Pancreas (tissue), 10 donors: ENCODE data around the gene LRP3. TPM values are rescaled to one million over a fixed set of nuclear protein-coding genes. Genes with fewer than 3 reads are reported as not detected.

Experiments
- ATAC-seq, 4 donors: fragments of 200-7000 bp; cut with Tn5 transposase; one replicate each; pipeline versions ENCODE4 v1.8.0 to v1.9.1; 2020; ENCODE audit warnings: mild to moderate bottlenecking in 4 of 4, moderate library complexity in 4 of 4
- DNase-seq, 6 donors: peaks; one replicate each; pipeline ENCODE4 v3.0.0-alpha.2; 2020
- FAIRE-seq: peaks from 2 replicates; lab custom pipeline; 2012; peaks lifted over from hg19 to GRCh38; lab: Jason Lieb, UNC
- H3K27ac ChIP-seq, 4 donors: fragments of 200-600 bp; sonication (generic); 1 replicate in 3 of 4; 2 replicates in 1 of 4; pipeline versions ENCODE4 v1.5.0 to v1.8.0; 2020
- H3K27me3 ChIP-seq, 4 donors: fragments of 200-600 bp; one replicate each; pipeline ENCODE4 v1.8.0; 2021
- H3K36me3 ChIP-seq, 3 donors: fragments of 200-600 bp; sonication (generic) in 1 of 3; one replicate each; pipeline versions ENCODE4 v1.5.0 to v1.8.0; 2020 to 2021
- H3K4me1 ChIP-seq, 3 donors: fragments of 200-600 bp; one replicate each; pipeline ENCODE4 v1.8.0; 2021
- H3K4me3 ChIP-seq, 4 donors: fragments of 200-600 bp; sonication (generic) in 2 of 4; one replicate each; pipeline versions ENCODE4 v1.5.0 to v1.8.0; 2020 to 2021
- H3K9me3 ChIP-seq, 4 donors: fragments of 200-600 bp; one replicate each; pipeline ENCODE4 v1.8.0; 2021
- CTCF ChIP-seq, 4 donors: fragments of 200-600 bp; sonication (generic) in 3 of 4; IDR thresholded peaks; one replicate each; pipeline versions ENCODE4 v1.5.0 to v1.8.0; 2021; ENCODE audit warnings: antibody characterized with exemption in 4 of 4
- WGBS, 2 donors: extraction: QIAGEN DNeasy Blood & Tissue Kit; methylation state at CpG; one replicate each; pipeline ENCODE4 v1.1.7; 2013; 5-methylcytosine and 5-hydroxymethylcytosine counted together
- intact Hi-C, 3 donors: fragments of 100-400 bp; cut with DNase I; formaldehyde crosslinking; loops; one replicate each; pipeline versions ENCODE4 v1.11.1 to v1.14.2; 2022
- polyA plus RNA-seq, 2 donors: library from polyadenylated mRNA; stranded (reverse); fragments of 200-250 nt; gene quantifications; one replicate each; pipeline ENCODE4 v1.2.3, GENCODE V29; 2013
- total RNA-seq, 6 donors: library from RNA; stranded (reverse); fragmentation: NEBNext Ultra II Directional in 4 of 6; extraction: Animal tissue kit (Norgen Biotek cat#: 25700) in 4 of 6; gene quantifications; one replicate each; pipeline versions ENCODE4 v1.2.1 to v1.2.4, GENCODE V29; 2021 to 2023
- donor health status: healthy with polysubstance abuse.
- donor health status: DM: no; HTN: no; CAD: no; lungs with moderate emphysema.
- donor health status: DM: no; HTN: no; CAD: no.
- donor health status: control.
- donor health status: control.
- donor health status: Bipolar disorder and iron deficiency.
- donor health status: DM: yes; HTN: yes; CAD: no.
- donor health status: DM: no; HTN: no; CAD: no.
- donor health status: DM: no; HTN: no; CAD: no.
- donor health status: DM: yes; HTN: yes; CAD: no.

LRP3 gene
- total and polyA plus RNA-seq, 8 donors, result 7.2 to 21.0 (median 13.2) TPM

GRCh38 chr19:33203529-33203928 lies 9.4 kb downstream of the LRP3 start:
- WGBS, 2 donors, result 78 to 82% methylated on average over 6 of the region's 6 CpGs
- H3K27me3 ChIP-seq, result no peaks in the 10 kb centered on the region
- no peak overlapping the region for H3K4me3 ChIP-seq
- no peaks in the 10 kb centered on the region for H3K9me3 ChIP-seq
- ATAC-seq (no peak), DNase-seq (peak in 2 of 6 donors; percentile 25 to 57), FAIRE-seq (no peak)
- peaks cover 0 to 19% (median 0%) of the 10 kb centered on the region in 3 donors for H3K36me3 ChIP-seq
- no peak overlapping the region for H3K27ac ChIP-seq
- H3K4me1 ChIP-seq, result no peaks in the 10 kb centered on the region
- no peak for TF ChIP-seq CTCF (IDR thresholded peaks at IDR 0.05)
- intact Hi-C loops, result no loop called here

GRCh38 chr19:33204136-33204973 lies 10.2 kb downstream of the LRP3 start:
- no peak for TF ChIP-seq CTCF (IDR thresholded peaks at IDR 0.05)
- intact Hi-C loops, result no loop called here
- Histone ChIP-seq H3K27me3 (no peaks in the 10 kb centered on the region), H3K4me3 (no peak overlapping the region), H3K36me3 (peaks cover 0 to 19% (median 0%) of the 10 kb centered on the region in 3 donors), H3K4me1 (no peaks in the 10 kb centered on the region), H3K27ac (no peak overlapping the region), H3K9me3 (no peaks in the 10 kb centered on the region)
- DNase-seq (peak in 1 of 6 donors; percentile 71), ATAC-seq (no peak), FAIRE-seq (no peak)
- 88 to 91% methylated on average over 29 to 32 of the region's 32 CpGs for WGBS, 2 donors

- WGBS, 2 donors, result 95 to 96% methylated on average over 27 of the region's 27 CpGs
- ATAC-seq (no peak), DNase-seq (peak in 3 of 6 donors; percentile 22 to 57 (median 55)), FAIRE-seq (no peak)
- H3K4me1 ChIP-seq, result no peaks in the 10 kb centered on the region
- intact Hi-C loops, result no loop called here
- no peaks in the 10 kb centered on the region for H3K27me3 ChIP-seq
- no peak for TF ChIP-seq CTCF (IDR thresholded peaks at IDR 0.05)
- H3K36me3 ChIP-seq, result peaks cover 0 to 19% (median 0%) of the 10 kb centered on the region in 3 donors
- H3K27ac ChIP-seq, result no peak overlapping the region
- no peaks in the 10 kb centered on the region for H3K9me3 ChIP-seq
- no peak overlapping the region for H3K4me3 ChIP-seq
Observed at GRCh38 chr19:33205110-33205509, 11.0 kb downstream of the LRP3 start.

- Histone ChIP-seq H3K4me3 (no peak overlapping the region), H3K36me3 (peaks cover 0 to 19% (median 0%) of the 10 kb centered on the region in 3 donors), H3K4me1 (no peaks in the 10 kb centered on the region), H3K27me3 (no peaks in the 10 kb centered on the region), H3K9me3 (no peaks in the 10 kb centered on the region), H3K27ac (no peak overlapping the region)
- intact Hi-C loops, result no loop called here
- FAIRE-seq (no peak), DNase-seq (peak in 3 of 6 donors; percentile 45 to 80 (median 55)), ATAC-seq (no peak)
- TF ChIP-seq CTCF (IDR thresholded peaks at IDR 0.05), result no peak
- WGBS, 2 donors, result 94 to 95% methylated on average over 63 to 64 of the region's 64 CpGs
Observed at GRCh38 chr19:33205531-33206260, 11.6 kb downstream of the LRP3 start.
